Stimulated activated naive B cell treated with anti-CD40 and anti-IgM and Interleukin-4, amounts not matched to agents 10 μg/mL and 1 μg/mL and 100 μg/mL, for 72 hours (primary cell): ENCODE data around the gene SLC38A3.

Source experiments
- ATAC-seq, 2 donors: fragments of 150-1000 bp; cut with Tn5 transposase; replicated peaks; 2 replicates each; pipeline ENCODE4 v1.10.0; 2021; ENCODE audit warnings: moderate library complexity in 1 of 2
- DNase-seq: peaks from one replicate; pipeline ENCODE4 v3.0.0; 2021
- H3K27ac Mint-ChIP-seq: one replicate; pipeline ENCODE4 v1.8.0; 2022; ENCODE audit warnings: mild to moderate bottlenecking, mixed read lengths
- H3K27me3 Mint-ChIP-seq, 2 donors: one replicate each; pipeline ENCODE4 v1.8.0; 2022; ENCODE audit warnings: mixed read lengths in 2 of 2
- H3K36me3 Mint-ChIP-seq, 2 donors: one replicate each; pipeline ENCODE4 v1.8.0; 2022; ENCODE audit warnings: mixed read lengths in 2 of 2, mild to moderate bottlenecking in 1 of 2
- H3K4me1 Mint-ChIP-seq, 2 donors: one replicate each; pipeline ENCODE4 v1.8.0; 2022; ENCODE audit warnings: mixed read lengths in 2 of 2, mild to moderate bottlenecking in 1 of 2
- H3K4me3 Mint-ChIP-seq, 2 donors: one replicate each; pipeline ENCODE4 v1.8.0; 2022; ENCODE audit warnings: mild to moderate bottlenecking in 2 of 2, mixed read lengths in 2 of 2, moderate library complexity in 1 of 2
- H3K9me3 Mint-ChIP-seq, 2 donors: one replicate each; pipeline ENCODE4 v1.8.0; 2022; ENCODE audit warnings: mixed read lengths in 2 of 2, mild to moderate bottlenecking in 1 of 2

Gene SLC38A3

GRCh38 chr3:50204804-50205412 is at the start of gene SLC38A3:
TSS of gene SLC38A3 (plus strand) at chr3:50205271. CDS start at chr3:50214200, 8,929 bp downstream.
- no peaks in the 10 kb centered on the region for H3K9me3 Mint-ChIP-seq
- H3K27me3 Mint-ChIP-seq: peaks cover 52 to 73% of the 10 kb centered on the region in 2 donors
- H3K27ac Mint-ChIP-seq: no peak within 1 kb of the TSS
- H3K4me3 Mint-ChIP-seq: peak within 1 kb of the TSS; percentile 17 to 62
- peaks cover 5% of the 10 kb centered on the region in 2 donors for H3K4me1 Mint-ChIP-seq
- DNase-seq: no peak
- ATAC-seq: peak; percentile 3 to 19
- no peaks in the 10 kb centered on the region for H3K36me3 Mint-ChIP-seq

- H3K4me3 Mint-ChIP-seq: peak overlapping the region; percentile 63 to 68
- no peaks in the 10 kb centered on the region for H3K9me3 Mint-ChIP-seq
- no peak for DNase-seq
- ATAC-seq: no peak
- H3K36me3 Mint-ChIP-seq: no peaks in the 10 kb centered on the region
- peaks cover 12 to 18% of the 10 kb centered on the region in 2 donors for H3K4me1 Mint-ChIP-seq
- peaks cover 42% of the 10 kb centered on the region in 2 donors for H3K27me3 Mint-ChIP-seq
- H3K27ac Mint-ChIP-seq: peak overlapping the region; percentile 48
Observed at GRCh38 chr3:50155491-50155878, 49.6 kb upstream of the SLC38A3 start.

GRCh38 chr3:50155891-50156290 is 49.2 kb upstream of the SLC38A3 start:
- ATAC-seq (no peak), DNase-seq (no peak)
- Mint-ChIP-seq H3K4me3 (peak overlapping the region; percentile 63 to 68), H3K9me3 (no peaks in the 10 kb centered on the region), H3K4me1 (peaks cover 12 to 18% of the 10 kb centered on the region in 2 donors), H3K27me3 (peaks cover 40 to 42% of the 10 kb centered on the region in 2 donors), H3K36me3 (no peaks in the 10 kb centered on the region), H3K27ac (peak overlapping the region; percentile 48)

- no peaks in the 10 kb centered on the region for H3K9me3 Mint-ChIP-seq
- peaks cover 12 to 18% of the 10 kb centered on the region in 2 donors for H3K4me1 Mint-ChIP-seq
- H3K36me3 Mint-ChIP-seq: no peaks in the 10 kb centered on the region
- no peak overlapping the region for H3K4me3 Mint-ChIP-seq
- no peak overlapping the region for H3K27ac Mint-ChIP-seq
- ATAC-seq: no peak
- H3K27me3 Mint-ChIP-seq: peaks cover 40 to 42% of the 10 kb centered on the region in 2 donors
- no peak for DNase-seq
Observed at GRCh38 chr3:50156549-50157493, 48.2 kb upstream of the SLC38A3 start.

- Mint-ChIP-seq H3K4me3 (no peak overlapping the region), H3K36me3 (no peaks in the 10 kb centered on the region), H3K27me3 (peaks cover 38 to 42% of the 10 kb centered on the region in 2 donors), H3K9me3 (no peaks in the 10 kb centered on the region), H3K4me1 (peaks cover 12 to 18% of the 10 kb centered on the region in 2 donors), H3K27ac (no peak overlapping the region)
- DNase-seq (no peak), ATAC-seq (no peak)
Observed at GRCh38 chr3:50157827-50158529, 47.1 kb upstream of the SLC38A3 start.

GRCh38 chr3:50158530-50159146 is 46.4 kb upstream of the SLC38A3 start:
- no peak for ATAC-seq
- no peak overlapping the region for H3K4me3 Mint-ChIP-seq
- H3K4me1 Mint-ChIP-seq: peaks cover 11 to 18% of the 10 kb centered on the region in 2 donors
- H3K9me3 Mint-ChIP-seq: no peaks in the 10 kb centered on the region
- H3K36me3 Mint-ChIP-seq: no peaks in the 10 kb centered on the region
- no peak for DNase-seq
- H3K27me3 Mint-ChIP-seq: peaks cover 31 to 35% of the 10 kb centered on the region in 2 donors
- no peak overlapping the region for H3K27ac Mint-ChIP-seq

GRCh38 chr3:50160561-50160983 is 44.5 kb upstream of the SLC38A3 start:
- Mint-ChIP-seq H3K4me1 (peaks cover 5 to 10% of the 10 kb centered on the region in 2 donors), H3K4me3 (no peak overlapping the region), H3K9me3 (no peaks in the 10 kb centered on the region), H3K36me3 (no peaks in the 10 kb centered on the region), H3K27me3 (peaks cover 22 to 27% of the 10 kb centered on the region in 2 donors), H3K27ac (no peak overlapping the region)
- DNase-seq (no peak), ATAC-seq (no peak)

- Mint-ChIP-seq H3K36me3 (no peaks in the 10 kb centered on the region), H3K4me1 (peaks cover 1 to 3% of the 10 kb centered on the region in 2 donors), H3K9me3 (no peaks in the 10 kb centered on the region), H3K27ac (no peak overlapping the region), H3K27me3 (peaks cover 14 to 20% of the 10 kb centered on the region in 2 donors), H3K4me3 (no peak overlapping the region)
- DNase-seq: no peak
- no peak for ATAC-seq
Observed at GRCh38 chr3:50161320-50161719, 43.8 kb upstream of the SLC38A3 start.

- Mint-ChIP-seq H3K36me3 (no peaks in the 10 kb centered on the region), H3K4me1 (peaks cover 0 to 1% of the 10 kb centered on the region in 2 donors), H3K27ac (peak overlapping the region; percentile 56), H3K4me3 (no peak overlapping the region), H3K27me3 (peaks cover 5 to 10% of the 10 kb centered on the region in 2 donors), H3K9me3 (no peaks in the 10 kb centered on the region)
- no peak for ATAC-seq
- no peak for DNase-seq
Observed at GRCh38 chr3:50162034-50162883, 42.8 kb upstream of the SLC38A3 start.

- no peak for ATAC-seq
- no peaks in the 10 kb centered on the region for H3K27me3 Mint-ChIP-seq
- no peaks in the 10 kb centered on the region for H3K9me3 Mint-ChIP-seq
- no peaks in the 10 kb centered on the region for H3K4me1 Mint-ChIP-seq
- H3K36me3 Mint-ChIP-seq: no peaks in the 10 kb centered on the region
- no peak overlapping the region for H3K4me3 Mint-ChIP-seq
- DNase-seq: no peak
- H3K27ac Mint-ChIP-seq: no peak overlapping the region
Observed at GRCh38 chr3:50163572-50164455, 41.3 kb upstream of the SLC38A3 start.

- no peaks in the 10 kb centered on the region for H3K4me1 Mint-ChIP-seq
- H3K27ac Mint-ChIP-seq: peak overlapping the region; percentile 16
- no peaks in the 10 kb centered on the region for H3K36me3 Mint-ChIP-seq
- H3K4me3 Mint-ChIP-seq: no peak overlapping the region
- H3K9me3 Mint-ChIP-seq: no peaks in the 10 kb centered on the region
- H3K27me3 Mint-ChIP-seq: peaks cover 0 to under 1% of the 10 kb centered on the region in 2 donors
- no peak for ATAC-seq
- no peak for DNase-seq
Observed at GRCh38 chr3:50164481-50164880, 40.6 kb upstream of the SLC38A3 start.

GRCh38 chr3:50164984-50165909 is 39.8 kb upstream of the SLC38A3 start:
- DNase-seq (no peak), ATAC-seq (no peak)
- Mint-ChIP-seq H3K27ac (peak overlapping the region; percentile 16), H3K4me1 (no peaks in the 10 kb centered on the region), H3K9me3 (no peaks in the 10 kb centered on the region), H3K27me3 (peaks cover 0 to 7% of the 10 kb centered on the region in 2 donors), H3K36me3 (no peaks in the 10 kb centered on the region), H3K4me3 (no peak overlapping the region)
